ENCODE measurements around the gene CEP112.
A peak's percentile ranks its signal among the peaks of the same experiment; 100 is the strongest.

CEP112 gene

DNA sequence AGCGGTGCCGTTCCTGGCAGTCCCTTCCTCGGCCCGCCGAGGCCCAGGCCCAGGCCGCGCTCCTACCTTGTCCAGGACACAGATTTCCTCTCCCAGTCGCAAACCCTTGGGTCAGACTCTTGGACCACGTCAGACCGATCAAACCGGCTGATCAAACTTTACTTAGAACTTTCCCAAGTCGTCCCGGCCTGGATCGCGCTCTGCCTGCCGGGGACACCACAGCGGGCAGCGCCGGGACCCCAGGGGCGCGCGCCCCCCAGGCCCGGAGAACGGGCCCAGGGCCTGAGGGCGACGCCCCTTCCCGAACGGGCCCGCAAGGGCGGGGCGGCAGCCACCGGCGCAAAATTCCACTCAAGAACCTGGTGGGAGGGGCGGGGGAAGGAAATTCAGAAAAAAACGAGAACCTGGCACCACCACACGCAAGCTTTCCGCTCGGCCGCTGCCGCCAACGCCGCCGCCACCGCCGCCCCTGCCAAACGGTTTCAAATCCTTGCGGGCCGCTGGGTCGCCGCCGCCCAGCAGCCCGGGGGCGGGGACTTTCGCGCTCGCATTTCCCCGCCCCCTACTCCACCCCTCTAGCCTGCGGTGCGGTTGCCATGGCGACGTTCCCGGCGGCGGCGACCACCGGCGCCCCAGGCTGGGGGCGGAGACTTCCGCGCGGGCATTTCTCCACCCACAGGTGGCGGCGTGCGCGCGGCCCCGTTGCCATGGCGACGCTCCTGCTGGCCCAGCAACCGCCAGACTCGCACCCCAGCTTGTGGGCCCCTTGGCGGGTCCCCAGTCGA is at the start of gene CEP112:
CEP112 (minus strand) TSS at position 541 of the 785 bp plus-strand sequence.
- DNase-seq (ENCODE audit: low read depth), result no peak

DNA sequence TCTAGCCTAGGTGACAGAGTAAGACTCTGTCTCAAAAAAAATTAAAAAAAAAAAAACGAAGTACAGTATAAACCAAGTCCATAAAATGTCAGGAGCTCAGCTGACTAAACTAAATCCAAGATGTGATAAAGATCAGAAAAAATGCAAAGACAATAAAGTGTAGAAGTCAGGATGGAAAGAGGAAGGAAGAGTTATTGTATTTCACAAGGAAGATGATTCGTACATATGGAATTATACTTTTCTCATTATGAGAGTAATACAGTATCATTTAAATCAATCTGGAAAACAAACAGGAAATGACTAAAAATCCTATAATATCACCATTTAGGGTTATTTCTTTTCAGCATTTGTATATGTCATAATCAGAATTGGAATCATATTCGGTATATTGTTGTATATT is 48.7 kb upstream of the CEP112 start:
- DNase-seq (ENCODE audit: low read depth), result peak; percentile 45

DNA sequence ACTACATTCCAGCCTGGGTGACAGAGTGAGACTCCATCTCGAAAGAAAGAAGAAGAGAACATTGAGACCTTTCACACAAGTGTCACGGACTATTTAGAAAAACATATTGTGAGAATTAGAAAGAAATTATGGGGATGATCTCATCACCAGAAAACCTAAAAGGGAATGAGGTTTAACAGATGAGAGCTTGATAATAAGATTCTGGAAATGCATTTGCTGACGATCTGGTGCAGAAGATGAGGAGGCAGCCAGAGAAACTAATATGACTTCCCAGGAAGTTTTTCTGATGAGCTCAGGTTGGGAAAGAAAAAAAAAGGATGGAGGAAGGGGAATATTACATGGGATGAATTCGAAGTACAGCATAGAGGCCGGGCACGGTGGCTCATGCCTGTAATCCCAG is 48.1 kb upstream of the CEP112 start:
- DNase-seq (ENCODE audit: low read depth), result no peak

DNA sequence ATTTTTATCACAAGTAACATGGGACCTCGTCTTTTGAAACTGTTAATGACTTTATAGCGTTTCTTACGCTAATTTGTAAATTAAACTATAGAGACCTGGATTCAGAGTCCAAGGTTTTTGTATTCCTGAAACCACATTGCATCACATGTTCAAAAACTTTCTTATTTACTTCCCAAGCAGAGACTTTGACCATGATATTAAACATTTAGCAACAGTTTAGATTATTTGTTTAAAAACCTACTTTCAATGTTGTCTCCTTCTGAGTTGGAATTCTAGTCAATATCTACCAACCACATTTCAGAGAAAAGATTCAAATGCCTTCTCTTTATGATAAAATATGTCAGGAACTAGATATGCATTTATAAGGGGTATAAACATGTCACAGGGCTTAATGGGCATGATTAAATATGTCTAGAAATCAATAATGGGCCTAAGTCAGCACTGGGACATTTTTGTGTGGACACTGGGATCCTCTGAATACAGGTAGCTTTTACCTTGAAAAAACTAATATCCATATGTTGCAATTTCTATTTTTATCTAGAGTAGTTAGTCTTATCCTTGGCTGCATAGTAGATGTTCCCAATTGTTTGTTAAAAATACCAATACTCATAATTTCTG is 43.6 kb upstream of the CEP112 start:
- DNase-seq (ENCODE audit: low read depth), result no peak

DNA sequence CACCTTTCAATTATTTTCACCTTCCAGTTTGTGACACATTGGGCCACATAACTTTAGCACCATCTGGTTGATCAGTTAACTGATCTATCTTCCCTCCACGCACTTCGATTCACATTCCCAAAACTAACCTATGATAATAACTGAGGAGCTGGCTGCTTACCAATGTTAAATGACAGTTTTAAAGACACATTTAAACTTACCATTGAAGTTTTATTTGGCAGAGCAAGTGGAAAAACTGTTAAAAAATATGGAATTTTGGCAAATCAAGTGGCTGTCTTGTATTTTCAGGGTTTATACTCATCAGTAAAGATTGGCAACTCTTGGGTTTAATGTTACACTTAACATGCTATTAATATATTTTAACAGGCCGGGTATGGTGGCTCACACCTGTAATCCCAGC is 42.7 kb upstream of the CEP112 start:
- DNase-seq (ENCODE audit: low read depth), result no peak

DNA sequence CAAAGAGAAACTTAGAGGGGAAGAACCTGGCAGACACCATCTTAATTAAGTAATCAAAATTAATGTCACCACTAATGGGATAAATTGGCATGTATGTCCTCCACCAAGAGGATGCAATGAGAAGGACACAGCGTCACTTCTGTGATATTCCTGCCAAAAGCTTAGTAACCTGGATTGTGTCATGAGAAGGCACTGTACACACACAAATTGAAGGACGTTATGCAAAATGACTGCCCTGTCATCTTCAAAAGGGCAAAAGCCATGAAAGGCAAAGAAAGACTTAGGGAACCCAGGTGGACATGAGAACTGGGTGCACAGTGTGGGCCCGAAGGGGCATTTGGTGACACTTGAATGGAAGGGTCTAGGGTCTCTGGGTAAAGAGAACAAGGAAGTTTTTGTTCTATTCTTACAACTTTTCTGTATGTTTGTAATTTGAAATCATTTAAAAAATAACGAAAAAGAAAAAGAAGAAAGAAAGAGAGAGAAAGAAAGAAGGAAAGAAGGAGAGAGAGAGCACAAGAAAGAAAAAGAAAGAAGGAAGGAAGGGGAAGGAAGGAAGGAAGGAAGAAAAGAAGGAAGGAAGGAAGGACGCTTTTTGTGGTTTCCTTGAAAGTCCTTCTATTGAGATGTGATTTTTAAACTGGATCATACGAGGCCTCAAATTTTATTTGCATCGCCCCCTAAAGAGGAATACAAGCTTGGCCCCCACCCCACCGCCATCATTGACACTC is 41.3 kb upstream of the CEP112 start:
- DNase-seq (ENCODE audit: low read depth), result no peak

DNA sequence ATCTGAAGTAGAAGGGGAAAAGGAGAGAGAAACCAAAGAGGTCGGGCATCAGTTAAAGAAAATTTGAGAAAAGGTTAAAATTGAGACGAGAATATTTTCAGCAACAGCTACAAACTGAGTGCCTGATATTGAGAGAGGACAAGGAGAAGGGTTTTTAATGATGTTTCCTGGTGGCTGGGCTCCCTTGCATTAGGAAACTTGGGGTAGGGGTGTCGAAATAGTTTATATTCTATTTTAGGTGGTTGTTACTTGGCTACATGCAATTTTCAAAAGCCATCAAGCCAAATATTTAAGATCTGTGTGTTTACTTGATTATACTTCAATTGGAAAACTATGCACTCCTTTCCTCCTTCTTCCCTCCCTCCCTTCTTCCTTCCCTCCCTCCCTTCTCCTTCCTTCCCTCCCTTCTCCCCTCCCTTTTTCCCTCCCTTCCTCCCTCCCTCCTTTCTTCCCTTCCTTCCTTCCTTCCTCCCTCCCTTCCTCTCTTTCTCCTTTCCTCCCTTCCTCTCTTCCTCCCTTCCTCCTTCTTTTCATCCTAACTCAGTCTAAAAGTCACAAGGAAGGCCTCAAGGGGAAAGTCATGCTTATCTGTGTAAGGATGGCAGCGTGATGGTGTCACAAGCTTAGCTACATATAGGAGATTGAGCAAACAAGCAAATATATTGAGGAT is 39.1 kb upstream of the CEP112 start:
- no peak for DNase-seq (ENCODE audit: low read depth)

DNA sequence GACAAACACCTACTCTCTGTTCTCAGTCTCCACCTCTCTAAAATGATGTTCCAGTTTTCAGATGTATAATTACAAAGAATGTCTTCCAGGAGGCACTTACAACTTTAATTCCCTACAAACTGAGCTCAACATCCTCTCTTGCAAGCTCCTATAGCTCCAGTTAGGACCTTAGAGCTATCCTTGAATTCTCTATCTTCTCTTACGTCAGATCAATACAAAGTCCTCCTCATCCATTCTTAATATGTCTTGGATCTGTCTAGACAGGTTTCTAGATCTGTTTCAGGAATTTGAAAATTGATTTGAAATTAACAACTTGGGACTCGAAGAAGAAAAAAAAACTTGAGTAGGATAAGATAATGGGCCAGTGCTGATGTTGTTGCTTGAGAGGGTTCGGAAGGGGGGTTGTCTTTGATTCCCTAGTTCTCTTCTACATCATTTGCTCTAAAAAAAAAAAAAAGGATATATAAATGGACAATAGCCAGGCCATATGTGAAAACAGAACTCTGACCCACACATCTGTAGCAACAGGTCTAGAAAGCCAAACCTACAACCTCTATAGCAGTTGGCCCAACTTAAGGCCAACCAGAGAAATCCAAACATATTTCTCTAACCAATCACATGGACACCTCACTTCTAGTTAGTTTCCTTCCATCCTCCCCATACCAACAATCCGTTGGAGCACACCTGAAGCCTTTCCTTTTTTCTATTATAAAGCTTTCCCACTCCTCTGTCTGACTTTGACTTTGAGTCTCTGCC is 38.0 kb upstream of the CEP112 start:
- DNase-seq (ENCODE audit: low read depth), result no peak

DNA sequence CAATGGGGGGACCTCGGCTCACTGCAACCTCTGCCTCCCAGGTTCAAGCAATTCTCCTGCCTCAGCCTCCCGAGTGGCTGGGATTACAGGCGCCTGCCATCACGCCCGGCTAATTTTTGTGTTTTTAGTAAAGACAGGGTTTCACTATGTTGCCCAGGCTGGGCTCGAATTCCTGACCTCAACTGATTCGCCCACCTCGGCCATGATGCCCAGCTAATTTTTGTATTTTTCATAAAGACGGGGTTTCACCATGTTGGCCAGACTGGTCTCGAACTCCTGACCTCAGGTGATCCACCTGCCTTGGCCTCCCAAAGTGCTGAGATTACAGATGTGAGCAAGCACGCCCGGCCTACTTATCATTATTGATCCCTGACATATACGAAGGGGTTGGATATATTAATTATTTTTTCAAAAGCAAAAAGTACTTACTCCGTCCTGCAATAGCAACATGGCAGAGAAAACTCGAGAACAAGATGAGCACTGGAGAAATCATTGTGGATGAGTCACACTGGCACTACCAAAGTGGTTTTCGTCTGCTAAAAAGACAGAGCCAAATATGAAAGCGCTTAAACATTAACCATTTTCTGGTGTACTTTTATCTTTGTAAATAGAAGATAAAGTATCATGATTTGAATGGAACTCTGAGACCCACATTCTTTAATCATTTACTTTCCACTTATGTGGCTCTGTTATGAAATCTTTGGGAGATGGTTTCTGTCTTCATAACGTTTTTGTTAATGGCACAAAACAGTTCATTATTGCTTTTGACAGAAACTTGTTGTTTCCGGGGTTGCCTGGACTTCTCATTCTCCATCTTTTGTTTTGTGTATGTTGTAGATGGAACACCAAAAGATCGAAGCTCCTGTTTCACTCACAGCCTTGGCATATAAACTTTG is 37.2 kb upstream of the CEP112 start, which contains the start of gene APOH:
APOH (minus strand) TSS at position 529 of the 896 bp plus-strand sequence; CDS start at position 493, 36 bp downstream.
- no peak for DNase-seq (ENCODE audit: low read depth)

DNA sequence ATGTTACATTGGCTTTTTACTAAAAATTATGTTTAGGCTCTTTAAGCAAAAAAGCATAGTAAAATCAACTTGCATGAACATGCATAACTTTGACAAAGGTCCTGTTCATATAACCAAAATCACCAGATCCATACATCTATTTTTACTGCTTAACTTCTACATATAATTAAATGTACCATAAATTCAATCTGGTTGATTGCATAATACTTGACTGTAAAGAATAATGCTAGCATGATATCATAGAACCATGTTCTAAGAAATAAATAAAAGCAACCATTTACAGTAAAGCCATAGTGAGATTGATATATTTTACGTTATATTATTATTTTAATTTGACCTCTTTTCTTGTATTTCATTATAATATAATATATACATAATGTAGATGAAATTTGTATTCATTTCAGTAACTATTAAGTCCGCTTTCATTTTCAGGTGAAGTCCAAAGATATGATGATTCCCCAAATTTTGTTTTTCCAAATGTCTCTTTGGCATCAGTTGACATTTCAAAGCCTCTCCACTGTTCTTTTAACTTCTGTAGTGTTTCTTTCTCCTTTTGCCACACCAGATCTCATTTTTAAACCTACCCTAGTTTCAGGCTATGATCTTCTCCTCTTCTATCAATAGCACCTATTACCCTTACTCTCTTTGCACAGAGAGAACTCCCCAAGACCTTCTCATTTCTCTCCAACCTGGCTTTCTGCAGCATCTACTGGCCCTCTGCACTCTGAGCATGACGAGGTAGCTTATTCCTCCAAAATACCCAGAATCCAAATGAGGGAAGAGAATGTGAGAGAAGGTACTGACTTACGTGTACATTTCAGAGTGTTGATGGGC is 35.5 kb upstream of the CEP112 start:
- DNase-seq (ENCODE audit: low read depth), result no peak

DNA sequence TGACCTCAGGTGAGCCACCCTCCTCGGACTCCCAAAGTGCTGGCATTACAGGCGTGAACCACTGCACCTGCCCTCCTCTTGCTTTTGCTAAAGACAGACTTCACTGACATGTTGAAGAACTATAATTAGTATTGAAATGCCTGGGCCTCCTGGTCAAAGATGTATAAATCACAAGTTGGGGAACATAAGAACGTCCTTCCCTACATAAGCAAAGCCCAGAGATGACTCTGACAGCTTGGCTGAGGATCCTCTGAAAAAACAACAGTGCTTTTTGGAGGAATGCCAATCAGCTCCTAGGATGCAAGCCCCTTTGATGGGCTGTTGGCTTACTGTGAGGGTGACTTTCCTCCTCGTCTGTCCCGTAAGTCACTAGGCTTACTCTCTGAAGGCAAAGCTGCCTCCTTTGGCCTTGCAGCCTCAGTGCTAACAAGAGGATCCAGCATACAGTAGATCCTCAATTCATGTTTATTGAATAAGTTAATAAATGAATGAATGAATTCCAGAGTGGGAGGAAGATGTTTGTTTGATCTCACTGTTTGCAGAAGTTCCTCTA is 30.9 kb upstream of the CEP112 start:
- DNase-seq (ENCODE audit: low read depth), result no peak

DNA sequence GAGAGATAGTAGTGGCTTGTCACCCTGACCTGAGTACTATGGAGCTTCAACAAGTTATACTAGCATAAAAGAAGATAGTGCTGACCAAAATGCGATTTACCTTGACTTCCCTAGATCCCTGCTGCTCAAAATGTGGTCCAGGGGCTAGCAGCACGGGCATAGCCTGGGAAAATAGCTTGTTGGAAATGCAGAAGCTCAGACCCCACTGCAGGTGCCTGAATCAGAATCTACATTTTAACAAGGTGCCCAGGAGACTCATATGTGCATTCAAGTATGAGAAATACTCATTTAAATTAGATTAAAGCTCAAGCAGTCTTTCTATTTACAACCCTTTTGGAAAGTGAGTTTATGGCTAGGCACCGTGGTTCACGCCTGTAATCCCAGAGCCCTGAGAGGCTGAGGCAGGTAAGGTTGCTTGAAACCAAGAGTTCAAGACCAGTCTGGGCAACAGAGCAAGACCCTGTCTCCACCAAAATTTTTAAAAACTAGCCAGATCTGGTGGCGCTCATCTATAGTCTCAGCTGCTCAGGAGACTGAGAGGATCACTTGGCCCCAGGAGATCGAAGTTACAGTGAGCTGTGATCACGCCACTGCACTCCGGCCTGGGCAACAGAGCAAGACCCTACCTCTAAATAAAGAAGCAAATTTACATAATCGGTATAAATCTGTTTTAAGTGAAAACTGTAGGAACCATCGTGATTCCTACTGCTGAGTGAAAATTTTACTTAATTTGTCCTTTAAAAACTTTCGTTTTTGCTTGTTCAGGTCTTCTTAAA is 30.0 kb upstream of the CEP112 start:
- DNase-seq (ENCODE audit: low read depth), result no peak

DNA sequence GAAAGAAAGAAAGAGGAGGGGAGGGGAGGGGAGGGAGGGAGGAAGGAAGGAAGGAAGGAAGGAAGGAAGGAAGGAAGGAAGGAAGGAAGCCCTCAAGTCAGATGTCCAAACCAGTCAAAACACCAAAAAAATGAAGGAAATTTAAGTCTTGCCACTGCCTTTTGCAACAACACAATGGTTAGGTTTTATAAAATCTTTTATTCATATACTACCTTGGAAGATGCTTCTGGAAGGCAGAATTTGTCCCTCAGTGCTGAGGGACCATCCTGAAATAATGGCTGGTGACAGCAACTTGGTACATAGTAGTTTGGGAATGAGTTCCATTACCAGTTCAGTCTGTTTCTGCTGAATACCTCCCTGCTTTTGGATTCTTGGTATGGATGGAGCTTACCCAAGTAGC is 29.4 kb upstream of the CEP112 start:
- DNase-seq (ENCODE audit: low read depth), result no peak

DNA sequence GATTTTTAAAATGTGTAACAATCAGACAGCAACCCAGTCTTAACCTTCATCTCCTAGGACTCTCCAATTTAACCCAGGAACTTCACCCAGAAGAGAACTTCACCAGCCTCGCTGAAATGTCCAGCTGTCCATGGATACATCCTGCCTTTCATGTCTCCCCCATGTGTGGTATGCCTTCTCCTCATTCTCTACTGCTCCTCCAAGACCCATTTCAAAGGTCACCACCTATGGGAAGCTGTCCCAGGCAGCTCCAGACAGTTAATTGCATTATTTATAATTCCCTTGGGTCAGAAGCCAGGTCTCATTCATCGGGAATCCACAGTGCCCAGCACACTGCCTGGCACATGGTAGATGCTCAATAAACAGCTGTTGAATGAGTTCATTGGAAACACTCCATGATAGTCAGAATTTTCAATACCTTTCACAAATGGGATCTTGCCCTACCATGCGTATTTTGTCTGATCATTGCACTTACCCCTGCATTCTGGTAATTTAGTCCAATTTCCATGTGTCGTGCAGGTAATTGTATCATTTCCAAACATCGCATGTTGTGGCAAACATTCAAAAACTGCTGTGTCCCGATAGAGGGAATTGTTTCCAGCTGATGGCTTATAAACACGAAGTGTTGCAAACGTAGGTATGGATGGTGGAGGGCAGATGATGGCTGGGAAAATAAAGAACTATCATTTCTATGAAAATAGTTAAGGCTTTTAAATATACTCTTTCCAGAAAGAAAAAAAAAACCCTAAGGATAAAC is 28.3 kb upstream of the CEP112 start:
- no peak for DNase-seq (ENCODE audit: low read depth)

DNA sequence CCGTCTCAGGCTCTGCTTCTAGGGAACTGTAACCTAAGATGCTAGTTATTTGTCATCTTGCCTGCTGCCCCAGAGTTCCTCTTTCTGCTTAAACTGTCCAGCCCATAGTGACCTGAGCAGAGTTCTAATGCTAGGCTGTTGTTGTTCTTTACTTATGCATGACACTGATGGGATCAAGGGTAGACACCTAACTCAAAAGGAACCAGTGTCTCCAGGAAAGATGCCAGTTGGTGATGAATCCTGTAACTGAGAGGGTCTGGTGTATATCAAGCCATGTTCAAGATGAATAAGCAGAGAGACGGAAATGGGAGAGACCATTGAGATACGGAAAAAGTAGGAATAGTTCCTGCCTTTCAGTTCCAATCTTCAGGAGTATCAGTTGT is 23.6 kb upstream of the CEP112 start:
- DNase-seq (ENCODE audit: low read depth), result no peak

DNA sequence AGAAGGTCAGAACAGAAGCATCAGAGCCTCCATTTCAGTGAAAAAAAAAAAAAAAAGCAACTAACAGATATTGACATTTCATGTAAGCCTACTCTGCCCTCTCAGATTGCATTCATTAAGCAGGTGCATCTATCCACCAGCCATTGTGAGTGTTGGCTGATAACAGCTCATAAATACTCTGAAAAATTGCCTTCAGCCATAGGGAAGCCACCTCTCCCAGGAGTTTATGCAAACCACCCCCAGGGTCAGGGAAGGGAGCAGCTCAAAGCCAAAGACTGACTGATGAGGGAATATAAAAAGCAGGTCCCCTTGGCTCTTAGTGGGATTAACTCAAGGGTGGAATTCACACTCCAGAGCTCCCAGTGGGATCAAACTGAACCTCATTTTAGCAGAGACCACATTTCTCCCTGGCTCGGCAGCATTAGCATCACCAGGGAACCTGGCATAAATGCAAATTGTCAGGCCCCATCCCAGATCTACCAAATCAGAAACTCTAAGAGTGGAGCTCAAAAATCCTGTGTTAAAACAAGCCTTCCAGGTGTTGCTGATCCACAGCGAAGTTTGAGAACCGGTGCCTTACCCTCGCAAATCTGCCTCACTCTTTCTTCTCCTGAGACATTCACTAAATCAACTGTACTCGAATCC is 23.1 kb upstream of the CEP112 start:
- DNase-seq (ENCODE audit: low read depth), result no peak

DNA sequence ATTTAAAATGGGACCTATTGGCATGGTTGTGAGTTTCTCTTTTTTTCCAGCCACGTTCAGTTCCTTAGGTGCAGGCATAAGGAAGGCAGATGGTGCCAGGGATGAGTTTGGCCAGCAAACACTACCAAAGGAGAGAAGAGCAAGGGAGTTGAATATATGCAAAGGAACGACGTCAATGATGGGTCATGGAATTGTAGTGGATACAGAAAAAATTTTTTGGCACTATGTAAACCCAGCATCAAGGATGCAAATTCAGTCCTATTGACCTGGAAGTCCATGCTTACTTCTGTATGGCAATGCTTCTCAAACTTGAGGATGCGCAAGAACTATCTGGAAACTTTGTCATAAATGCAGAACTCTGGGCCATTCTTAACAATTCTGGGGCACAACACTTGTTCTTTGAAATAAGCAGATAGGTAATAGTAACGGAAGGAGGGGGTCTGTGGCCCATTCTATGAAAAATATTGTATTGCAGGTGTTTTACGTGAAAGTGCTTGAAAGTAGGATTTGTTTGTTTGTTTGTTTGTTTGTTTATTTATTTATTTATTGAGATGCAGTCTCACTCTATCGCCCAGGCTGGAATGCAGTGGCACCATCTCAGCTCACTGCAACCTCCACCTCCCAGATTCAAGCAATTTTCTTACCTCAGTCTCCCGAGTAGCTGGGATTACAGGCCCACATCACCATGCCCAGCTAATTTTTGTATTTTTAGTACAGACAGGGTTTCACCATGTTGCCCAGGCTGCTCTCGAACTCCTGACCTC is 19.3 kb upstream of the CEP112 start:
- DNase-seq (ENCODE audit: low read depth), result no peak
